Frontal cortex (tissue), 4 donors: ENCODE data around the gene ARID4A. TPM values are rescaled to one million over a fixed set of nuclear protein-coding genes. Genes with fewer than 3 reads are reported as not detected.
A peak's percentile ranks its signal among the peaks of the same experiment; 100 is the strongest.
"Not testable (repeated sequence)": the region's sequence is repeated elsewhere in the genome, so short reads cannot be mapped to it uniquely, and the experiment has no call there.

Experiments used
- DNase-seq, 2 donors: peaks; one replicate each; pipeline ENCODE4 v3.0.0; 2012; ENCODE audit warnings: low spot score in 2 of 2
- FAIRE-seq: peaks from 2 replicates; lab custom pipeline; 2012; peaks lifted over from hg19 to GRCh38; lab: Jason Lieb, UNC
- total RNA-seq: library from RNA; depleted of rRNA; stranded (reverse); fragments of >200 nt; gene quantifications from one replicate; pipeline ENCODE4 v1.2.3, GENCODE V29; 2014
- donor health status: control.
- donor health status: control.
- donor health status: control.

ARID4A gene
- total RNA-seq, 1 donor from 2014 or later: 59.1 TPM

- no peak for DNase-seq
Observed at GRCh38 chr14:58287607-58288042, 10.7 kb upstream of the ARID4A start.

DNA sequence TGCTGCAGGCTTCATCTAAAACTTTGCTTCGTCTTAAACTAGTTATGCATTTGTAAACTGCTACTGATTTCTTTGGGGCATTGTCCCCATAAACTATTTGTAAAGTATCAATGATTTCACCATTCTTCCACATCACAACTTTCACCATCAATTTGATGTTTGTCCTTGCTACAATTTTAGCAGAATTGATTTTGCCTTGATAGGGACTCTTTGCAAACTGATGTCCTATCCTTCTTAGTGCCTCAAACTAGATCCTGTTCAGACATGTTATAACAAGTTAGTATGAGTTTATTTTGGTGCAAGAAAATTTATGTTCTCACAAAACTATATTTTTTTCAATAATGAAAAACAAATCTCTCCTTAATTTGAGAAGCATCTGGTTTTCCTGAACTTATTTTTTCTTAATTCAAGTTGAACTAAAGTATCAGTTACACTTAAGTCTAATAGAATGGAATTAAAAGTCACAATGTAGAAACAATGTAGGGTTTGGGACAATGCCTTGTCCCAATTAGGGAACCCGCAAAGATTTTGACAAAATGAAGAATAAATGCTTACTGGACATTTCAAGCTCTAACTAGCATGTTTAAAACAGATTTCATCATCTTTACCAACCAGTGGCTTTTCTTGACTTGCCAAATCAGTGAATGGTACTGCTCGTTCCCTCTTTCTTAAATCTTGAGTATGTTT lies 10.1 kb upstream of the ARID4A start:
- DNase-seq: no peak
- FAIRE-seq: no peak

More at GRCh38 chr14:58287607-58288042, 10.7 kb upstream of the ARID4A start:
- FAIRE-seq: no peak

- FAIRE-seq (no peak), DNase-seq (no peak)
Observed at GRCh38 chr14:58291646-58292045, 6.7 kb upstream of the ARID4A start.

DNA sequence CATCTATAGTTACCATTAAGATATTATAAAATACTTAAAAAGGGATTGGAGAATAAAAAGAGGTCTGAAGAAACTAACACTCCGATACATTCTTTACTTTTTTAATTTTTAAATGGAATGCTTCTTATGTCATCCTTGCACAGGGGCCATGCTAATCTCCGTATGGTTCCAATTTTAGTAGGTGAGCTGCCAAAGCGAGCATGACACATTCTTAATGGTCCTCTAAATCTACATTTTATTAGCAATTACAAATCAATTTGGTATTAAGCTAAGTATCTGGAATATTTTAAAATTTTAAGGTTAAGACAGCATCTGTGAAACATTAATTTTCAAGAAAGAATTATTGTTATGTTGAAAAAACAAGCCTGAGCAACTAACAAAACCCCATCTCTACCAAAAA lies 6.2 kb upstream of the ARID4A start:
- no peak for FAIRE-seq

DNA sequence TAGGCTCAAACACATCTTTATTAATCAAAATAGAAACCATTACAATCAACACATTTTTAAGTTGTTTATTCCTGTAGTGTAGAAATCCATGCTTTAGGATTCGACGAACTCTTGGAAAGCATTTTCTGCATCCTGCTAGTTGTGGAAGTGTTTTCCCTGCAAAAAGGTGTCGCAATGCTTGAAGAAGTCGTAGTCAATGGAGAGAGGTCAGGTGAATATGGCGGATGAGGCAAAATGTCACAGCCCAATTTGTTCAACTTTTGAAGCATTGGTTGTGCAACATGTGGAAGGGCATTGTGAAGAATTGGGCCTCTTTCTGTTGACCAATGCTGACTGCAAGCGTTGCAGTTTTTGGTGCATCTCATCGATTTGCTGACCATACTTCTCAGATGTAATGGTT lies 4.2 kb upstream of the ARID4A start:
- DNase-seq (no peak), FAIRE-seq (no peak)

More for the DNA sequence above, 6.2 kb upstream of the ARID4A start:
- no peak for DNase-seq

DNA sequence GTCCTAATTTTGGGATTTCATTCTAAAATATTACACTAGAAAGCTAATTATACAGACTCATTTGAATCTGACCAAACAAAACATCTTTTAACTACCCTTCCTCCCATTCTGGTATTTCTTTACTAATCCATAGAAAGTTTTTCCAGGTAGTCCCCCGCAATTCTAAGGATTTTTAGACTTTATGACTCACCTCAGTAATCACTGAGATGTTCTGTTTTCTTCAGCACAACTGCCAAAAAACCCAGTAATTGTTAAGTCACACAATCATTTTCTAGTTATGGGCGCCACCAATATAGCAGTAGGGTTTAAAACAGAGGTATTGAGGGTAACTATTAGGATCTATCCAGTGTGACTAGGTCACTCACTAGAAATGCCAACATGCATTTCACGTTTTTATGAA lies 1.6 kb upstream of the ARID4A start:
- no peak for FAIRE-seq
- DNase-seq: peak in 1 of 2 donors; percentile 5

GRCh38 chr14:58297412-58297761 lies 968 bp upstream of the ARID4A start:
- no peak for FAIRE-seq

GRCh38 chr14:58297762-58298476 lies 436 bp upstream of the ARID4A start:
- peak; percentile 92 to 93 for DNase-seq
- FAIRE-seq: peak; percentile 99

More at GRCh38 chr14:58297412-58297761, 968 bp upstream of the ARID4A start:
- no peak for DNase-seq

DNA sequence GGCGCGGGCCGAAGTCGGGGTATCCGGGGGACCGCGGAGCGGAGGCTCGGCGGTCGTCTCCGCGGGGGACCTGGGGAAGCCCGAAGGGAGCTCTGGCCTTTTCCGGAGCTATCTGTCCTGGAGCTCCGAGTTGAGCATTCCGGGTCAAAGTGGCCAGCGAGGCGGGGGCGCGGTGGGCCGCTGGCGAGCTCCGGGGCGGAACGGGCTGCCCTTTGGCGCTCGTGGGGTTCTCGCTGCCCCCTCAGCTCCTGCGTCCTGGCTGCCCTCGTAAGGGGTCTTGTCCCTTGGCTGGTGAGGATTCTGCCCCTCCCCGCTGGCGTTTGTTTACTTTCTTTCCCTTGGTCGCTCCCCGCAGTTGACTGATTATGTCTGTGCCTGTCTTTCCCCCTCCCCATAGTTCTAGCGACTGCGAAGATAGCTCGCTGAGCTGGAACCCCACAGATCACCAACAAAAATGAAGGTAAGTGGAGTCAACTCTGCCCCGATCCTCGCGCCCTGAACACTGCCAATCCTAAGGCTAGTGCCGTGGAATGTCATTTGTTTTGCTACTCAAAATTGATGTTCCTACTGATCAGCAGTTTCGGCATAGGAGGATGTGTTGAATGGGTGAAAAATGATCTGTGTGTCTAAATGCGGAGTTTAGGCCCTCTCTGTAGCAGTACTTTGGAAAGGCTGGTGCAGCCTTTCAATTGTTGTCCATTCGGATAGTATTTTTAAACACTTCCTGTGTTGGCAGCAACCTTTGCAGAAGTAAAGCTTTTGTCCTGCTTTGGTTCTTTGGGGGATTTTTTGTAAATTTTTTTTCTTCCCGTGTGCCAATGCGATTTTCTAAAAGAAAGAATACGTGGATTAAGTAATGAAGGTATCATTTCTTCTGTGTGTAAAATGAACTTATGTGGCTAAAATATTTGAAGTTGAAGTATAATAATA lies 1.3 kb downstream of the ARID4A start:
- FAIRE-seq (no peak), DNase-seq (peak; percentile 5 to 14)

- DNase-seq (no peak), FAIRE-seq (no peak)
Observed at GRCh38 chr14:58301416-58301815, 3.1 kb downstream of the ARID4A start.

GRCh38 chr14:58305730-58306129 lies 7.4 kb downstream of the ARID4A start:
- no peak for DNase-seq
- FAIRE-seq: no peak

- no peak for FAIRE-seq
Observed at GRCh38 chr14:58307597-58308316, 9.4 kb downstream of the ARID4A start.

DNA sequence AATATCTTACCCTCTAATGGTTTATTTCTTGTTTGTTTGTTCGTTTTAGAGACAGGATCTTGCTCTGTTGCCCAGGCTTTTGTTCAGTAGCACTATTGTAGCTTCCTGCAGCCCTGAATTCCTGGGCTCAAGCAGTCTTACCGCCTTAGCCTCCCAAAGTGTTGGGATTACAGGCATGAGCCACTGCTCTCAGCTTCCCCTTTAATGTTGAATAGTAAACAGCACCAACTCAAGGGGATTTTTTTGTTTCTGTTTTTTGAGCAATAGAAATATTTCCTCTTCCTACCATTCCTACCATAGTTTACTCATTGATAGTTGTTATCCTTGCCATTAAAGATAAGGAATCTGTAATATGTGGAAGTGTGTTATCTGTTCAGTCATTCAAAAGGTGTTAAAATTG lies 10.7 kb downstream of the ARID4A start:
- DNase-seq (no peak), FAIRE-seq (no peak)

More at GRCh38 chr14:58307597-58308316, 9.4 kb downstream of the ARID4A start:
- DNase-seq: no peak

- FAIRE-seq (no peak), DNase-seq (no peak)
Observed at GRCh38 chr14:58313699-58314098, 15.3 kb downstream of the ARID4A start.

DNA sequence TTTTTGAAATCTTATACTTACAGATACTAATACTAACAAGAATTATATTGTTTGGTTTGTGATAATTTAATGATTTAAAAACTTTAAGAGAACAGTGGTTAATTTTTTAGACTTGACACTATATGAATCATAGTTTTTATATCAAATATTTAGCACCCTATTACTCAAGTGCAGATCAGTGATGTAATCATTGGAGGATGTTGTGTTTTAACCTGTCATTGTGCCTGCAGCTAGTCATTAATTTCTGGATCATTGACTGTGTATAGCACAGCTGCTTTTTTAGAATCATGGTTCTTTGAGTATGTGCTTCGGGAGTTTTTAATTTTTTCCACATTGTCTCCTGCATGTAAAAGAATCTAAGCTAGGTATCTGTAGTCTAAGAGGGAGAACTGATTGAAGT lies 17.3 kb downstream of the ARID4A start:
- DNase-seq (no peak), FAIRE-seq (no peak)

DNA sequence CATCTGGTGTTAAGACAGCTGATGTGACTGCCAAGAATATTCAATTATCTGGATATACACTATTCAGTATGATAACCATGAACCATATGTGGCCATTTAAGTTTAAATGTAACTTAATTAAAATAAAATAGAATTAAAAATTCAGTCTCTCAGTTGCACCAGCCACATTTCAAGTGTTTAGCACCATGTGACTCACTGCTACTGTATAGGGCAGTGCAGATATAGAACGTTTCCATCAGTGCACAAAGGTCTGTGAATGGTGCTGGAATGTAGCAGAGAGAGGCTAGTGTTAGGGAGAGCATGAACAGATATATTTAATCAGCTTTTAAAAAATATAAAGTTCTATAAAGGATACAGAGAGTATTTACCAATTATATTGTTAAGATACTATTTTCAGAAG lies 28.7 kb downstream of the ARID4A start:
- no peak for DNase-seq
- FAIRE-seq: no peak

GRCh38 chr14:58331111-58331510 lies 32.8 kb downstream of the ARID4A start:
- DNase-seq (peak; percentile 35 to 47), FAIRE-seq (peak; percentile 57)

DNA sequence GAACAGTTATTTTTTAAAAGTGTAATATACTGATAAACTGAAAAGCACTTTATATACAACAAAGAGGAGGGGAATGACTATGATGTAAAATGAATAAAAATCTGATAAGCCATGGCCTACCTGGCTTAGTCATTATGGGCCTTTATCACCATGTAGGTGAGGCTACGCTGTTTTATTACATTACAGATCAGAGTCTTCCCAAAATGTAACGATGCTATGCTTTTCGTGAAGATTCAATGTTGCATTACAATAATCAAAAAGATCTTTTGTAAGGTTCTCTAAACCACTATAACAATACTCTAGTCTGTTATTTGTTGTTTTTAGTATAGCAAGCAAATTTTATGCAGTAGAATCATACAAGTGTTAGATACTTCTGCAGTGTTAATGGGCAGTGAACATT lies 34.2 kb downstream of the ARID4A start:
- no peak for FAIRE-seq

GRCh38 chr14:58339666-58340065 lies 41.3 kb downstream of the ARID4A start:
- DNase-seq, FAIRE-seq: not testable (repeated sequence)

More for the DNA sequence above, 34.2 kb downstream of the ARID4A start:
- no peak for DNase-seq
